GM12891 (cell line): Measurements from ENCODE around the gene TXNRD1.
"Not testable (repeated sequence)": the region's sequence is repeated elsewhere in the genome, so short reads cannot be mapped to it uniquely, and the experiment has no call there.

ENCODE experiments used
- DNase-seq: peaks from one replicate; pipeline ENCODE4 v3.0.0; 2011; ENCODE audit warnings: low spot score; ENCODE audit not compliant: insufficient read length
- FAIRE-seq: peaks from 2 replicates; lab custom pipeline; 2011; peaks lifted over from hg19 to GRCh38; lab: Jason Lieb, UNC
- PAX5 ChIP-seq: IDR thresholded peaks from 2 replicates; pipeline ENCODE4 v1.6.1; 2011; ENCODE audit warnings: low read length, moderate library complexity, mild to moderate bottlenecking; ENCODE audit not compliant: insufficient read depth, severe bottlenecking
- POLR2A ChIP-seq: IDR thresholded peaks from 2 replicates; pipeline ENCODE4 v1.6.1; 2011; ENCODE audit warnings: low read depth, low read length, control low read depth
- POLR2AphosphoS5 ChIP-seq: IDR thresholded peaks from 2 replicates; pipeline ENCODE4 v1.6.1; 2011; ENCODE audit warnings: low read depth, low read length, control low read depth
- POU2F2 ChIP-seq: IDR thresholded peaks from 2 replicates; pipeline ENCODE4 v1.6.1; 2011; ENCODE audit warnings: low read depth, mild to moderate bottlenecking, control low read depth, low read length, moderate library complexity
- SPI1 ChIP-seq: IDR thresholded peaks from 2 replicates; pipeline ENCODE4 v1.6.1; 2011; ENCODE audit warnings: low read depth, low read length, control low read depth
- TAF1 ChIP-seq: IDR thresholded peaks from 2 replicates; pipeline ENCODE4 v1.6.1; 2011; ENCODE audit warnings: low read depth, low read length, control low read depth

TXNRD1 gene

GRCh38 chr12:104290855-104291254, 75.3 kb downstream of the TXNRD1 start:
- TF ChIP-seq POLR2AphosphoS5 = no peak
- TF ChIP-seq PAX5 = no peak
- no peak for TF ChIP-seq POU2F2
- no peak for TF ChIP-seq POLR2A
- no peak for TF ChIP-seq TAF1
- no peak for TF ChIP-seq SPI1
- no peak for FAIRE-seq

GRCh38 chr12:104291867-104292524, 76.4 kb downstream of the TXNRD1 start:
- TF ChIP-seq POLR2A (no peak), POLR2AphosphoS5 (no peak), PAX5 (no peak), SPI1 (no peak), TAF1 (no peak), POU2F2 (no peak)
- no peak for FAIRE-seq
- no peak for DNase-seq

More at GRCh38 chr12:104290855-104291254, 75.3 kb downstream of the TXNRD1 start:
- DNase-seq = no peak

- no peak for TF ChIP-seq PAX5
- TF ChIP-seq POLR2A = no peak
- no peak for DNase-seq
- FAIRE-seq = no peak
These were observed 77.6 kb downstream of the TXNRD1 start for GRCh38 chr12:104292872-104293794.

GRCh38 chr12:104294158-104294859, 78.7 kb downstream of the TXNRD1 start:
- not testable (repeated sequence) for DNase-seq

GRCh38 chr12:104294927-104295668, 79.5 kb downstream of the TXNRD1 start:
- DNase-seq (no peak), FAIRE-seq (no peak)
- TF ChIP-seq POU2F2 (no peak), PAX5 (no peak), POLR2AphosphoS5 (no peak), TAF1 (no peak), SPI1 (no peak), POLR2A (no peak)

More at GRCh38 chr12:104294158-104294859, 78.7 kb downstream of the TXNRD1 start:
- FAIRE-seq = not testable (repeated sequence)

- FAIRE-seq (no peak), DNase-seq (no peak)
These were observed 80.4 kb downstream of the TXNRD1 start for GRCh38 chr12:104295954-104296353.

GRCh38 chr12:104296718-104297117, 81.1 kb downstream of the TXNRD1 start:
- TF ChIP-seq PAX5 (no peak), POU2F2 (no peak), TAF1 (no peak), SPI1 (no peak), POLR2AphosphoS5 (no peak), POLR2A (no peak)
- no peak for FAIRE-seq
- no peak for DNase-seq

More at GRCh38 chr12:104295954-104296353, 80.4 kb downstream of the TXNRD1 start:
- TF ChIP-seq TAF1 = no peak
- TF ChIP-seq SPI1 = no peak
- no peak for TF ChIP-seq POLR2AphosphoS5
- no peak for TF ChIP-seq POLR2A
- TF ChIP-seq POU2F2 = no peak
- no peak for TF ChIP-seq PAX5

GRCh38 chr12:104297477-104298113, 82.0 kb downstream of the TXNRD1 start:
- TF ChIP-seq POLR2A (no peak), SPI1 (no peak), POU2F2 (no peak), POLR2AphosphoS5 (no peak), TAF1 (no peak), PAX5 (no peak)
- no peak for DNase-seq
- no peak for FAIRE-seq

- FAIRE-seq = no peak
- no peak for TF ChIP-seq POLR2AphosphoS5
- no peak for TF ChIP-seq TAF1
- no peak for TF ChIP-seq POU2F2
- TF ChIP-seq SPI1 = no peak
- TF ChIP-seq POLR2A = no peak
- TF ChIP-seq PAX5 = no peak
- DNase-seq = no peak
These were observed 84.4 kb downstream of the TXNRD1 start for GRCh38 chr12:104299842-104300481.
